ENCODE results near the gene VDAC1.
"Not testable (repeated sequence)": the region's sequence is repeated elsewhere in the genome, so short reads cannot be mapped to it uniquely, and the experiment has no call there.

The VDAC1 gene

GRCh38 chr5:133963493-133964128 lies 41.2 kb downstream of the VDAC1 start:
- no peak for DNase-seq

GRCh38 chr5:133962801-133963476 lies 41.8 kb downstream of the VDAC1 start:
- DNase-seq, result no peak

GRCh38 chr5:133962131-133962530 lies 42.6 kb downstream of the VDAC1 start:
- DNase-seq, result no peak

- DNase-seq, result no peak
Observed at GRCh38 chr5:133959643-133960042, 45.1 kb downstream of the VDAC1 start.

GRCh38 chr5:133957591-133957990 lies 47.2 kb downstream of the VDAC1 start:
- DNase-seq, result no peak

- no peak for DNase-seq
Observed at GRCh38 chr5:133957080-133957479, 47.7 kb downstream of the VDAC1 start.

GRCh38 chr5:133956196-133956595 lies 48.6 kb downstream of the VDAC1 start:
- DNase-seq, result not testable (repeated sequence)

- DNase-seq, result no peak
Observed at GRCh38 chr5:133953568-133954145, 51.1 kb downstream of the VDAC1 start.

GRCh38 chr5:133952729-133953567 lies 51.8 kb downstream of the VDAC1 start:
- DNase-seq, result peak; percentile 65

GRCh38 chr5:133950821-133951612 lies 53.8 kb downstream of the VDAC1 start:
- no peak for DNase-seq

- no peak for DNase-seq
Observed at GRCh38 chr5:133948721-133949120, 56.1 kb downstream of the VDAC1 start.

- no peak for DNase-seq
Observed at GRCh38 chr5:133947431-133947841, 57.3 kb downstream of the VDAC1 start.

GRCh38 chr5:133945568-133945967 lies 59.2 kb downstream of the VDAC1 start:
- DNase-seq, result no peak

GRCh38 chr5:133944263-133945185 lies 60.3 kb downstream of the VDAC1 start:
- peak; percentile 77 for DNase-seq

GRCh38 chr5:133943475-133943817 lies 61.3 kb downstream of the VDAC1 start:
- DNase-seq, result no peak

GRCh38 chr5:133942614-133943474 lies 61.9 kb downstream of the VDAC1 start:
- no peak for DNase-seq

GRCh38 chr5:133941456-133942196 lies 63.1 kb downstream of the VDAC1 start:
- peak; percentile 37 for DNase-seq

GRCh38 chr5:133939668-133940067 lies 65.1 kb downstream of the VDAC1 start:
- no peak for DNase-seq

GRCh38 chr5:133938929-133939328 lies 65.8 kb downstream of the VDAC1 start:
- DNase-seq, result no peak
